Measurements from ENCODE around the gene SLC25A19.

SLC25A19 gene

DNA sequence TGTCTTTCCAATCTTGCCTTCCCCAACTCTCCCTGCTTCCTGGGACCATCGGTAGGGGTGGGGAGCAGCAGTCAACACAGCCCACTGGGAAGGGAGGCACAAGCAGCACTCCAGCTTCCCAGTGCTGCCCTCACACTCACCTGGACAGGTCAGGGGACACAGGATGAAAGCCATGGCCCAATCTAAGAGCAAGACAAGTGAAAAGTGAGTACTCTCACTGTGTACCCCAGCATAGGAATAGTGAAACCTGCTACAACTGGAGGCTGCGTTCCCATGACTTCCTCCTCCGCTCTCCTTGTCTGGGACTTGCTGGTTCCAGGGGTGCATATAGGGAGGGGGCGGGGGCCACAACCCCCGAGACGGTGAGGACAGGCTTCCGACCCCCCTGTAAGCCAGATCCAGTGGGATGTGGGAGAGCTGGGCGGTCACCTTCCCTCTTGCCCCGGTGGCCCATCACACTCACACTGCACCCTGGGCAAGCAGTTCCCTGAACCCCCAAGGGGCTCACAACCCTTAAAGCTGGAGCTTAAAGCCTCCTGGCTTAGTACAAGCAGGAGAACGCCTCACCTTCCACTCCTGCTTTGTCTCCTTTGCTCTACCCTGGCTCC lies 29.5 kb upstream of the SLC25A19 start:
- no peak overlapping the region for H3K27ac ChIP-seq (ENCODE audit: low read length)
- peaks cover 0 to 3% of the 10 kb centered on the region in 2 donors for H3K4me1 ChIP-seq (ENCODE audit: control insufficient read depth in 1 of 2, insufficient read depth in 2 of 2, low read length in 2 of 2)
- H3K27me3 ChIP-seq (ENCODE audit: low read depth, low read length), result no peaks in the 10 kb centered on the region
- H3K4me3 ChIP-seq (ENCODE audit: low read depth in 1 of 2, low read length in 2 of 2), result no peak overlapping the region
- H3K36me3 ChIP-seq (ENCODE audit: control insufficient read depth in 1 of 2, insufficient read depth in 2 of 2, low read length in 2 of 2), result peaks cover 20 to 34% of the 10 kb centered on the region in 2 donors
- H3K9me3 ChIP-seq (ENCODE audit: control insufficient read depth in 1 of 2, low read length in 2 of 2), result no peaks in the 10 kb centered on the region

DNA sequence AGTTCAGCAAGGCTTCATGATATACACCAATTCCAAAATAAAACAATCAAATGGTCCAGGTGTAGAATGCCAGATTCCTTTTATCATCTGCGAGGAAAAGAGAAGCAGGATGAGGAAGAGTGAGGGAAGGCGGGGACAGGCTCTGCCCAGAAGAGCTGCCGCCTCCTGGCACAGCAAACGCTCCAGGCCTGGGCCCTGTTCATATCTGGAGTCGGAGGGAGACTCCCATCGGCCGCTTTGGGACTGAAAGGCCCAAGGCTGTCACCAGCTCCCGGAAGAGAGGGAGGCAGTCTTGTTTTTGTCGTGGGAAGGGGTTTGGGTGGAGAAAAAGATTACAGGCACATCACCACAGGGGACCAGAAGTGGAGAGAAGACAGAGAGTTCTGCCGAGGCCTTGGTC lies 29.0 kb upstream of the SLC25A19 start:
- Histone ChIP-seq H3K4me3 (ENCODE audit: low read depth in 1 of 2, low read length in 2 of 2) (no peak overlapping the region), H3K27ac (ENCODE audit: low read length) (no peak overlapping the region), H3K36me3 (ENCODE audit: control insufficient read depth in 1 of 2, insufficient read depth in 2 of 2, low read length in 2 of 2) (peaks cover 20 to 34% of the 10 kb centered on the region in 2 donors), H3K27me3 (ENCODE audit: low read depth, low read length) (no peaks in the 10 kb centered on the region), H3K9me3 (ENCODE audit: control insufficient read depth in 1 of 2, low read length in 2 of 2) (no peaks in the 10 kb centered on the region), H3K4me1 (ENCODE audit: control insufficient read depth in 1 of 2, insufficient read depth in 2 of 2, low read length in 2 of 2) (no peaks in the 10 kb centered on the region)

DNA sequence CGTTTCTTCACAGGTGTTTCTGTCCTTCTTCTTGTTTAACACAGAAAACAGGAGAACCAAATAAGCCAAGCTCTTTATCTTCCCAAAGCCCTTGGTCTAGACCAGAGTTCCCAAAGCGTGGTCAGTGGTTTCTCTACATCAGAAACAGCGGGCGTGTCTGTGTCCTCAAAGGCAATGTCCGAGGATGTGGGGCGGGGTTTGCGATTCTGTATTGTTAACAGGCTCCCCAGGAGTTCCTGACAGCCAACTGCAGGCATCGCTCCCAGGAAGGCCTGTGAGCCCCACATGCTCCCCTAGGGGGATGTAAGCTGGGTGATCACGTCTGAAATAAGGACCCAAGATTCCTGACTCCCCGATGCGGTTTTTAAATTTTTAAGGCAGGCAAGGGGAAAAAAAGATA lies 28.4 kb upstream of the SLC25A19 start:
- Histone ChIP-seq H3K4me1 (ENCODE audit: control insufficient read depth in 1 of 2, insufficient read depth in 2 of 2, low read length in 2 of 2) (no peaks in the 10 kb centered on the region), H3K4me3 (ENCODE audit: low read depth in 1 of 2, low read length in 2 of 2) (no peak overlapping the region), H3K9me3 (ENCODE audit: control insufficient read depth in 1 of 2, low read length in 2 of 2) (no peaks in the 10 kb centered on the region), H3K36me3 (ENCODE audit: control insufficient read depth in 1 of 2, insufficient read depth in 2 of 2, low read length in 2 of 2) (peaks cover 20 to 34% of the 10 kb centered on the region in 2 donors), H3K27ac (ENCODE audit: low read length) (no peak overlapping the region), H3K27me3 (ENCODE audit: low read depth, low read length) (no peaks in the 10 kb centered on the region)

GRCh38 chr17:75316253-75316652 lies 27.0 kb upstream of the SLC25A19 start:
- Histone ChIP-seq H3K27ac (ENCODE audit: low read length) (no peak overlapping the region), H3K4me1 (ENCODE audit: control insufficient read depth in 1 of 2, insufficient read depth in 2 of 2, low read length in 2 of 2) (no peaks in the 10 kb centered on the region), H3K9me3 (ENCODE audit: control insufficient read depth in 1 of 2, low read length in 2 of 2) (no peaks in the 10 kb centered on the region), H3K27me3 (ENCODE audit: low read depth, low read length) (no peaks in the 10 kb centered on the region), H3K36me3 (ENCODE audit: control insufficient read depth in 1 of 2, insufficient read depth in 2 of 2, low read length in 2 of 2) (peaks cover 14 to 27% of the 10 kb centered on the region in 2 donors), H3K4me3 (ENCODE audit: low read depth in 1 of 2, low read length in 2 of 2) (no peak overlapping the region)

DNA sequence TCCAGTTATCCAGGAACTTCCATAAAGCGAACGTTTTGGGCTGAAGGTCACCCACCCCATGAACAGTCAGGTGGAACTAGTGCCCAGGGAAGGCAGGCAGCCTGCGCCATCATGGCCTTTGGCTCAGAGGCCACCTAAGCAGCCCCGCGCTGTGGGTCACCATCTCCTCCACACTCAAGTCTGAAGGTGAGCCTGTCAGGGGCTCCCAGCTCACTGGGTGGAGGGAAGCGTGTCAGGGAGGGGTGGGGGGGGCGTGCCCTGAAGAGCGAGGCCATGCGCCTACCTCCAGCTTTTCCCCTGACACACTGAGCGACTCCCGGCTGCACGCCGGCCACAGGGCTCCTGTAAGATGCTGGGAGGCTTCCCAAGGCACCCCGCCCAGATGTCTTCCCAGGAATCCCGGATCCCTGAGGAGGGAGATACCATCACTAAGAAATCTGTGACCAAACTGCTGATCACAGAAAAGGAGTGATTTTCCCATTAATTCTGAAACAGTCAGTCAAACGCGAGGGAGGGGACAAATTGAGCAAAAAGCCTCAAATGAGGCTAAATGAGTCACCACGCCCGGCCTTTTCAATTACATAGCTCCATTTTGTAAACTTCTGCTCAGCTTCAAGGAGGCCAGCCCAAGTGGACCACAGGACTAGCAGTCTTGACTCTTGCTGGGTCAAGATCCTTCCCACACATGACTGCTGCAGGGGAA lies 26.5 kb upstream of the SLC25A19 start:
- no peaks in the 10 kb centered on the region for H3K9me3 ChIP-seq (ENCODE audit: control insufficient read depth in 1 of 2, low read length in 2 of 2)
- H3K27ac ChIP-seq (ENCODE audit: low read length), result no peak overlapping the region
- H3K27me3 ChIP-seq (ENCODE audit: low read depth, low read length), result no peaks in the 10 kb centered on the region
- H3K36me3 ChIP-seq (ENCODE audit: control insufficient read depth in 1 of 2, insufficient read depth in 2 of 2, low read length in 2 of 2), result peaks cover 11 to 21% of the 10 kb centered on the region in 2 donors
- H3K4me3 ChIP-seq (ENCODE audit: low read depth in 1 of 2, low read length in 2 of 2), result no peak overlapping the region
- H3K4me1 ChIP-seq (ENCODE audit: control insufficient read depth in 1 of 2, insufficient read depth in 2 of 2, low read length in 2 of 2), result no peaks in the 10 kb centered on the region

DNA sequence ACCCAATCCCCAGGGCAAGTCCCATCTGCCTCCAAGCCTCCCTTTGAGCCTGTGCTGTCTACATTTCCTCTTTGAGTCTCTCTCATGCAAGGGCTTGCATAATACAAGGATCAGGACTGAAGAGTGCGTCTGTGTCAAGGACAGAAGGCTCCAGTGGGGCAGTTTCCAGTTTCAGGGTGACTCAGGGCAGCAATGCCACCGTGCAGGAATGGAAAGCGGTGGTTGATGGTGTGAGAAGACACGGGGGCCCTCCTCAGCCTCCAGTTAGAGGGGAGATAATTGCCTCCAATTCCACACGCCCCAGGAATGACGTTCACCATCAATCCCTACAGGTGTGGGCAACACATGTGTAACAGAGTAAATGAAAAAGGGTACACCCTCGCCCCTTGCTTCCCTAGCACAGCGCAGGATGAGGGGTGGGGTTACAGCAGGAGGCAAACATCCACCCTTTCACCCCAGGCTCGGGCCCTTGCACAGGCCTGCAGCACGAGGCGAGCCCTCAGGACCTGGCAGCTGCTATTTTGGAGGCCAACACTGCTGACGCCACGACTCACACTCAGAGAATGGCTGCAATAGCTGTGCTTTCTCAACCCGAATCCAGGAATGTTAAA lies 24.8 kb upstream of the SLC25A19 start:
- H3K36me3 ChIP-seq (ENCODE audit: control insufficient read depth in 1 of 2, insufficient read depth in 2 of 2, low read length in 2 of 2), result peaks cover 3 to 9% of the 10 kb centered on the region in 2 donors
- no peak overlapping the region for H3K4me3 ChIP-seq (ENCODE audit: low read depth in 1 of 2, low read length in 2 of 2)
- H3K27me3 ChIP-seq (ENCODE audit: low read depth, low read length), result no peaks in the 10 kb centered on the region
- no peaks in the 10 kb centered on the region for H3K4me1 ChIP-seq (ENCODE audit: control insufficient read depth in 1 of 2, insufficient read depth in 2 of 2, low read length in 2 of 2)
- peak overlapping the region; percentile 16 for H3K27ac ChIP-seq (ENCODE audit: low read length)
- no peaks in the 10 kb centered on the region for H3K9me3 ChIP-seq (ENCODE audit: control insufficient read depth in 1 of 2, low read length in 2 of 2)

- Histone ChIP-seq H3K4me3 (ENCODE audit: low read depth in 1 of 2, low read length in 2 of 2) (no peak overlapping the region), H3K9me3 (ENCODE audit: control insufficient read depth in 1 of 2, low read length in 2 of 2) (no peaks in the 10 kb centered on the region), H3K27me3 (ENCODE audit: low read depth, low read length) (no peaks in the 10 kb centered on the region), H3K36me3 (ENCODE audit: control insufficient read depth in 1 of 2, insufficient read depth in 2 of 2, low read length in 2 of 2) (no peaks in the 10 kb centered on the region), H3K4me1 (ENCODE audit: control insufficient read depth in 1 of 2, insufficient read depth in 2 of 2, low read length in 2 of 2) (no peaks in the 10 kb centered on the region), H3K27ac (ENCODE audit: low read length) (peak overlapping the region; percentile 58)
These were observed 19.7 kb upstream of the SLC25A19 start for GRCh38 chr17:75308732-75309629.

- no peaks in the 10 kb centered on the region for H3K9me3 ChIP-seq (ENCODE audit: control insufficient read depth in 1 of 2, low read length in 2 of 2)
- H3K36me3 ChIP-seq (ENCODE audit: control insufficient read depth in 1 of 2, insufficient read depth in 2 of 2, low read length in 2 of 2), result no peaks in the 10 kb centered on the region
- no peaks in the 10 kb centered on the region for H3K27me3 ChIP-seq (ENCODE audit: low read depth, low read length)
- H3K4me1 ChIP-seq (ENCODE audit: control insufficient read depth in 1 of 2, insufficient read depth in 2 of 2, low read length in 2 of 2), result no peaks in the 10 kb centered on the region
- H3K27ac ChIP-seq (ENCODE audit: low read length), result no peak overlapping the region
- H3K4me3 ChIP-seq (ENCODE audit: low read depth in 1 of 2, low read length in 2 of 2), result no peak overlapping the region
These were observed 18.9 kb upstream of the SLC25A19 start for GRCh38 chr17:75307957-75308731.

- H3K4me3 ChIP-seq (ENCODE audit: low read depth in 1 of 2, low read length in 2 of 2), result no peak overlapping the region
- H3K9me3 ChIP-seq (ENCODE audit: control insufficient read depth in 1 of 2, low read length in 2 of 2), result no peaks in the 10 kb centered on the region
- no peaks in the 10 kb centered on the region for H3K4me1 ChIP-seq (ENCODE audit: control insufficient read depth in 1 of 2, insufficient read depth in 2 of 2, low read length in 2 of 2)
- H3K27me3 ChIP-seq (ENCODE audit: low read depth, low read length), result no peaks in the 10 kb centered on the region
- no peaks in the 10 kb centered on the region for H3K36me3 ChIP-seq (ENCODE audit: control insufficient read depth in 1 of 2, insufficient read depth in 2 of 2, low read length in 2 of 2)
- no peak overlapping the region for H3K27ac ChIP-seq (ENCODE audit: low read length)
These were observed 12.4 kb upstream of the SLC25A19 start for GRCh38 chr17:75301502-75302206.

DNA sequence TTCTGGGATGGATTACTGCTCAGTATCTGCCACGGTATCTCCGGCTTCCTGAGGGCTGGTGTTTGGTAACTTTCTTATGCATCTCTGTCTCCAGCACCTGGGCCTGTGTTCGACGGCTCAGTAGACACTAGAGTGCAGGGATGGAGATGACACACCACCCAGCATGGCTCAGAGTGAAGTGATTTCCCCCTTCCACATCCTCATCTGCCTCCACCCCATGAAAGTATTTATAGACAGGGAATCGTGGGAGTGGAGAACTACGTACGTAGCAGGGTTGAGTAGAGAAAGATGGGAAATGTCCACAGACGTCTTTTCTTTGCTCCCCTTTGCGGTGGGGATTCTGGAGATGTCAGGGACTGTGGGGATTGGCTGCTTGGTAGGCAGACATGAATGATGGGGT lies 11.8 kb upstream of the SLC25A19 start:
- Histone ChIP-seq H3K4me3 (ENCODE audit: low read depth in 1 of 2, low read length in 2 of 2) (no peak overlapping the region), H3K27ac (ENCODE audit: low read length) (no peak overlapping the region), H3K36me3 (ENCODE audit: control insufficient read depth in 1 of 2, insufficient read depth in 2 of 2, low read length in 2 of 2) (no peaks in the 10 kb centered on the region), H3K4me1 (ENCODE audit: control insufficient read depth in 1 of 2, insufficient read depth in 2 of 2, low read length in 2 of 2) (no peaks in the 10 kb centered on the region), H3K27me3 (ENCODE audit: low read depth, low read length) (no peaks in the 10 kb centered on the region), H3K9me3 (ENCODE audit: control insufficient read depth in 1 of 2, low read length in 2 of 2) (no peaks in the 10 kb centered on the region)
